Right atrium auricular region (tissue), 2 donors: ENCODE results near the gene AOPEP. TPM values are rescaled to one million over a fixed set of nuclear protein-coding genes. Genes with fewer than 3 reads are reported as not detected.
A peak's percentile ranks its signal among the peaks of the same experiment; 100 is the strongest.
"Not testable (repeated sequence)": the region's sequence is repeated elsewhere in the genome, so short reads cannot be mapped to it uniquely, and the experiment has no call there.

Source experiments
- DNase-seq: peaks from one replicate; pipeline ENCODE4 v3.0.0-alpha.2; 2019; ENCODE audit warnings: low spot score
- H3K27ac ChIP-seq, 2 donors: fragments of 200-600 bp; sonication (generic); 1 replicate in 1 of 2; 2 replicates in 1 of 2; pipeline ENCODE4 v1.5.1; 2016 to 2019
- H3K27me3 ChIP-seq, 2 donors: fragments of 200-600 bp; sonication (generic); one replicate each; pipeline versions ENCODE4 v1.5.1 to v1.6.0; 2017 to 2019
- H3K36me3 ChIP-seq: fragments of 200-600 bp; sonication (generic); one replicate; pipeline ENCODE4 v1.5.1; 2016
- H3K4me1 ChIP-seq, 2 donors: fragments of 200-600 bp; sonication (generic); one replicate each; pipeline versions ENCODE4 v1.5.1 to v1.6.0; 2017 to 2019
- H3K4me3 ChIP-seq, 2 donors: fragments of 200-600 bp; sonication (generic); 1 replicate in 1 of 2; 2 replicates in 1 of 2; pipeline ENCODE4 v1.5.1; 2017 to 2019; ENCODE audit warnings: mild to moderate bottlenecking in 1 of 2, moderate library complexity in 1 of 2
- H3K9me3 ChIP-seq, 2 donors: fragments of 200-600 bp; sonication (generic); one replicate each; pipeline ENCODE4 v1.5.1; 2019
- CTCF ChIP-seq, 2 donors: fragments of 200-600 bp; sonication (generic); IDR thresholded peaks; one replicate each; pipeline ENCODE4 v1.5.1; 2019; ENCODE audit warnings: antibody characterized with exemption in 2 of 2
- total RNA-seq, 2 donors: library from RNA; depleted of rRNA; stranded (reverse); fragments of >200 nt; gene quantifications; one replicate each; pipeline ENCODE4 v1.1.0, GENCODE V29; 2016

AOPEP gene
- total RNA-seq, 2 donors from 2014 or later = 262 to 314 TPM

GRCh38 chr9:94839398-94839797 is 112.9 kb downstream of the AOPEP start:
- H3K4me1 ChIP-seq = no peaks in the 10 kb centered on the region
- peaks cover 0 to 12% of the 10 kb centered on the region in 2 donors for H3K9me3 ChIP-seq
- no peak overlapping the region for H3K27ac ChIP-seq
- H3K27me3 ChIP-seq = no peaks in the 10 kb centered on the region
- H3K36me3 ChIP-seq = no peaks in the 10 kb centered on the region
- no peak for TF ChIP-seq CTCF (IDR thresholded peaks at IDR 0.05)
- H3K4me3 ChIP-seq = no peak overlapping the region
- no peak for DNase-seq

- no peak for TF ChIP-seq CTCF (IDR thresholded peaks at IDR 0.05)
- no peak for DNase-seq
- Histone ChIP-seq H3K36me3 (no peaks in the 10 kb centered on the region), H3K27me3 (no peaks in the 10 kb centered on the region), H3K4me3 (no peak overlapping the region), H3K27ac (no peak overlapping the region), H3K9me3 (peaks cover 0 to 12% of the 10 kb centered on the region in 2 donors), H3K4me1 (no peaks in the 10 kb centered on the region)
These were observed 114.2 kb downstream of the AOPEP start for GRCh38 chr9:94840738-94841137.

- H3K36me3 ChIP-seq = no peaks in the 10 kb centered on the region
- peaks cover 0 to 12% of the 10 kb centered on the region in 2 donors for H3K9me3 ChIP-seq
- DNase-seq = no peak
- H3K27me3 ChIP-seq = no peaks in the 10 kb centered on the region
- H3K4me1 ChIP-seq = peaks cover 0 to 7% of the 10 kb centered on the region in 2 donors
- no peak overlapping the region for H3K4me3 ChIP-seq
- no peak overlapping the region for H3K27ac ChIP-seq
- no peak for TF ChIP-seq CTCF (IDR thresholded peaks at IDR 0.05)
These were observed 116.6 kb downstream of the AOPEP start for GRCh38 chr9:94843134-94843533.

GRCh38 chr9:94846739-94847138 is 120.2 kb downstream of the AOPEP start:
- TF ChIP-seq CTCF (IDR thresholded peaks at IDR 0.05) = no peak
- Histone ChIP-seq H3K36me3 (no peaks in the 10 kb centered on the region), H3K27me3 (no peaks in the 10 kb centered on the region), H3K27ac (no peak overlapping the region), H3K9me3 (no peaks in the 10 kb centered on the region), H3K4me3 (no peak overlapping the region), H3K4me1 (peaks cover 0 to 7% of the 10 kb centered on the region in 2 donors)
- no peak for DNase-seq

GRCh38 chr9:94847486-94847885 is 121.0 kb downstream of the AOPEP start:
- Histone ChIP-seq H3K27ac (peak overlapping the region; percentile 2 to 10), H3K9me3 (no peaks in the 10 kb centered on the region)
- DNase-seq = no peak

GRCh38 chr9:94848791-94849190 is 122.3 kb downstream of the AOPEP start:
- H3K4me1 ChIP-seq, H3K27ac ChIP-seq, DNase-seq, H3K9me3 ChIP-seq, H3K36me3 ChIP-seq, H3K27me3 ChIP-seq, H3K4me3 ChIP-seq: not testable (repeated sequence)

More at GRCh38 chr9:94847486-94847885, 121.0 kb downstream of the AOPEP start:
- peaks cover 0 to 7% of the 10 kb centered on the region in 2 donors for H3K4me1 ChIP-seq
- no peaks in the 10 kb centered on the region for H3K36me3 ChIP-seq
- TF ChIP-seq CTCF (IDR thresholded peaks at IDR 0.05) = no peak
- H3K4me3 ChIP-seq = no peak overlapping the region
- no peaks in the 10 kb centered on the region for H3K27me3 ChIP-seq
